ENCODE results near the gene C1QTNF8. TPM values are rescaled to one million over a fixed set of nuclear protein-coding genes. Genes with fewer than 3 reads are reported as not detected.

The C1QTNF8 gene
- total RNA-seq, 1 experiment from 2014 or later, result not detected

DNA sequence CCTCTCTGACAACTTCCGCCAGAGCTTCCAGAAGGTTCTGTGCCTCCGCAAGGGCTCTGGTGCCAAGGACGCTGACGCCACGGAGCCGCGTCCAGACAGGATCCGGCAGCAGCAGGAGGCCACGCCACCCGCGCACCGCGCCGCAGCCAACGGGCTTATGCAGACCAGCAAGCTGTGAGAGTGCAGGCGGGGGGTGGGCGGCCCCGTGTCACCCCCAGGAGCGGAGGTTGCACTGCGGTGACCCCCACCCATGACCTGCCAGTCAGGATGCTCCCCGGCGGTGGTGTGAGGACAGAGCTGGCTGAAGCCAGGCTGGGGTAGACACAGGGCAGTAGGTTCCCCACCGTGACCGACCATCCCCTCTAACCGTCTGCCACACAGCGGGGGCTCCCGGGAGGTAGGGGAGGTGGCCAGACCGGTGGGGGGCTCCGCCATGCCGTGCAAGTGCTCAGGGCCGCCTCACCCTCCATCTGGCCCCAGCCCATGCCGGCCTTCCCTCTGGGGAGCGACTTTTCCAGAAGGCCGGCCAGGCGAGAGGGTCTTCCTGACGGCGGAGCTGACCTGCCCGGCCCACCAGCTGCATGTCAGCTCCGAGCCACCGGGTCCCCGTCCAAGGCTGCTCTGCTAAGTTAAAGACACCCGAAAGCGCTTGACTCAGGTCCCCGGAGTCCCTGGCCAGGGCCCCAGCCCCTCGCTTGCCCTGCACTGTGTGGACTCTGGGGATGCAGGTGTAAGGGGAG, 16.1 kb downstream of the C1QTNF8 start:
- Histone ChIP-seq H3K9ac (ENCODE audit: extremely low read depth, insufficient read length, low read length) (no peak overlapping the region), H3K4me1 (ENCODE audit: insufficient read depth, low read length) (no peaks in the 10 kb centered on the region), H3K27me3 (ENCODE audit: insufficient read depth, low read length) (no peaks in the 10 kb centered on the region), H2AK5ac (ENCODE audit: insufficient read length, low read length) (no peak overlapping the region), H3K27ac (ENCODE audit: insufficient read length, low read depth, low read length) (no peak overlapping the region), H3K4me2 (ENCODE audit: insufficient read depth, insufficient read length, low read length) (no peak overlapping the region), H2BK20ac (ENCODE audit: low read depth, low read length, poor library complexity, severe bottlenecking) (no peak overlapping the region), H2BK15ac (ENCODE audit: low read depth, low read length) (no peak overlapping the region), H3K79me1 (ENCODE audit: insufficient read depth, low read depth, low read length, poor library complexity, severe bottlenecking) (no peaks in the 10 kb centered on the region), H2BK5ac (ENCODE audit: insufficient read length, low read length) (no peak overlapping the region), H3K23me2 (ENCODE audit: insufficient read length, low read depth, low read length, poor library complexity, severe bottlenecking) (no peaks in the 10 kb centered on the region), H4K91ac (ENCODE audit: insufficient read length, low read depth, low read length) (no peak overlapping the region), H3K14ac (ENCODE audit: insufficient read depth, low read length) (no peak overlapping the region; the same call in 1 of the 2 replicates), H3K56ac (ENCODE audit: insufficient read length, low read depth, low read length) (no peak overlapping the region), H3K9me3 (ENCODE audit: control insufficient read depth, low read depth, low read length) (peaks cover 2% of the 10 kb centered on the region), H3K23ac (ENCODE audit: insufficient read length, low read depth, low read length) (no peak overlapping the region), H2AFZ (ENCODE audit: low read length) (no peak overlapping the region), H3K4ac (ENCODE audit: low read depth, low read length) (no peak overlapping the region), H2BK12ac (ENCODE audit: insufficient read length, low read depth, low read length) (no peak overlapping the region), H4K20me1 (ENCODE audit: control insufficient read depth, insufficient read depth, insufficient read length) (no peaks in the 10 kb centered on the region), H4K5ac (ENCODE audit: insufficient read length, low read depth, low read length) (no peak overlapping the region), H2BK120ac (ENCODE audit: low read depth, low read length, poor library complexity, severe bottlenecking) (no peak overlapping the region), H3K18ac (ENCODE audit: insufficient read length, low read depth, low read length) (no peak overlapping the region), H3T11ph (ENCODE audit: low read length) (no peak overlapping the region), H4K8ac (replicated peaks; ENCODE audit: insufficient read length, low read depth, low read length) (no peak overlapping the region), H3K79me2 (ENCODE audit: insufficient read depth, low read length) (no peaks in the 10 kb centered on the region)
- no CpG with 5 or more reads among the region's 45 CpGs for WGBS (ENCODE audit: extremely low coverage, insufficient read length, low lambda C conversion rate)
- TF ChIP-seq, protein P1, sequence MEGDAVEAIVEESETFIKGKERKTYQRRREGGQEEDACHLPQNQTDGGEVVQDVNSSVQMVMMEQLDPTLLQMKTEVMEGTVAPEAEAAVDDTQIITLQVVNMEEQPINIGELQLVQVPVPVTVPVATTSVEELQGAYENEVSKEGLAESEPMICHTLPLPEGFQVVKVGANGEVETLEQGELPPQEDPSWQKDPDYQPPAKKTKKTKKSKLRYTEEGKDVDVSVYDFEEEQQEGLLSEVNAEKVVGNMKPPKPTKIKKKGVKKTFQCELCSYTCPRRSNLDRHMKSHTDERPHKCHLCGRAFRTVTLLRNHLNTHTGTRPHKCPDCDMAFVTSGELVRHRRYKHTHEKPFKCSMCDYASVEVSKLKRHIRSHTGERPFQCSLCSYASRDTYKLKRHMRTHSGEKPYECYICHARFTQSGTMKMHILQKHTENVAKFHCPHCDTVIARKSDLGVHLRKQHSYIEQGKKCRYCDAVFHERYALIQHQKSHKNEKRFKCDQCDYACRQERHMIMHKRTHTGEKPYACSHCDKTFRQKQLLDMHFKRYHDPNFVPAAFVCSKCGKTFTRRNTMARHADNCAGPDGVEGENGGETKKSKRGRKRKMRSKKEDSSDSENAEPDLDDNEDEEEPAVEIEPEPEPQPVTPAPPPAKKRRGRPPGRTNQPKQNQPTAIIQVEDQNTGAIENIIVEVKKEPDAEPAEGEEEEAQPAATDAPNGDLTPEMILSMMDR (conservative IDR thresholded peaks at IDR 0.05), result no peak
- DNase-seq, result no peak
- H3K4me1 Mint-ChIP-seq, result peaks cover 4 to 13% of the 10 kb centered on the region in 2 experiments
- H3K4me3 Mint-ChIP-seq, result no peak overlapping the region
- peaks cover 3 to 9% of the 10 kb centered on the region in 2 experiments; a peak in 4 of 5 replicates for H3K9me3 Mint-ChIP-seq
- peak overlapping the region in 1 of 3 experiments; percentile 94; a peak in 1 of 7 replicates for H3K27ac Mint-ChIP-seq
- peaks cover 17% of the 10 kb centered on the region for H3K27me3 Mint-ChIP-seq (ENCODE audit: low read depth)
- H3K36me3 Mint-ChIP-seq (ENCODE audit: insufficient read depth in 1 of 3, low read depth in 3 of 3), result no peaks in the 10 kb centered on the region; a peak in 2 of 7 replicates
